SK-MEL-5 (cell line): Measurements from ENCODE around the gene FXR2. TPM values are rescaled to one million over a fixed set of nuclear protein-coding genes. Genes with fewer than 3 reads are reported as not detected.
A peak's percentile ranks its signal among the peaks of the same experiment; 100 is the strongest.

Experiments
- DNase-seq: peaks from one replicate; pipeline ENCODE4 v3.0.0-alpha.2; 2016; ENCODE audit warnings: low read depth, low spot score
- in situ Hi-C: cut with HindIII; loops from 2 replicates; pipeline ENCODE4 v1.10.0; 2016; ENCODE audit warnings: low sequenced_read_pairs, high pct_unique_total_duplicates, low pct_unique_long_range_greater_than_20kb
- total RNA-seq: library from RNA; depleted of rRNA; stranded (reverse); fragments of >200 nt; shearing (Covaris generic); gene quantifications from 2 replicates; pipeline ENCODE4 v1.2.3, GENCODE V29; 2014

Gene FXR2
- total RNA-seq, 1 experiment from 2014 or later: 61.7 TPM

GRCh38 chr17:7560172-7561027 lies 54.3 kb downstream of the FXR2 start:
- DNase-seq: peak; percentile 77
- in situ Hi-C loops: no loop called here

GRCh38 chr17:7559320-7560171 lies 55.2 kb downstream of the FXR2 start:
- no peak for DNase-seq
- in situ Hi-C loops: no loop called here

- in situ Hi-C loops: no loop called here
- no peak for DNase-seq
Observed at GRCh38 chr17:7558544-7559319, 56.0 kb downstream of the FXR2 start, which contains the start of gene TNFSF13. TSS of gene TNFSF13 (plus strand) at chr17:7558750. CDS start at chr17:7559040, 290 bp downstream.

GRCh38 chr17:7557775-7558543 lies 56.7 kb downstream of the FXR2 start:
- in situ Hi-C loops: no loop called here
- no peak for DNase-seq

GRCh38 chr17:7557147-7557764 lies 57.4 kb downstream of the FXR2 start:
- no peak for DNase-seq
- in situ Hi-C loops: no loop called here

- no peak for DNase-seq
- in situ Hi-C loops: no loop called here
Observed at GRCh38 chr17:7556627-7557026, 58.1 kb downstream of the FXR2 start.

- in situ Hi-C loops: no loop called here
Observed at GRCh38 chr17:7555320-7555948, 59.3 kb downstream of the FXR2 start.

GRCh38 chr17:7553356-7553755 lies 61.3 kb downstream of the FXR2 start:
- no peak for DNase-seq
- in situ Hi-C loops: no loop called here

More at GRCh38 chr17:7555320-7555948, 59.3 kb downstream of the FXR2 start:
- DNase-seq: no peak

- in situ Hi-C loops: no loop called here
- peak; percentile 71 for DNase-seq
Observed at GRCh38 chr17:7552621-7553051, 62.1 kb downstream of the FXR2 start.

GRCh38 chr17:7551396-7551795 lies 63.3 kb downstream of the FXR2 start:
- DNase-seq: no peak
- in situ Hi-C loops: no loop called here

- DNase-seq: no peak
- in situ Hi-C loops: no loop called here
Observed at GRCh38 chr17:7550344-7550743, 64.4 kb downstream of the FXR2 start.

GRCh38 chr17:7549401-7550055 lies 65.2 kb downstream of the FXR2 start:
- no peak for DNase-seq
- in situ Hi-C loops: no loop called here

GRCh38 chr17:7548585-7549400 lies 65.9 kb downstream of the FXR2 start, which contains the start of gene TNFSF12:
TSS of gene TNFSF12 (plus strand) at chr17:7549058. CDS start at chr17:7549154, 96 bp downstream.
- in situ Hi-C loops: no loop called here
- no peak for DNase-seq

- no peak for DNase-seq
- in situ Hi-C loops: no loop called here
Observed at GRCh38 chr17:7544911-7545310, 69.8 kb downstream of the FXR2 start.
